ENCODE measurements around the gene ENTPD1. TPM values are rescaled to one million over a fixed set of nuclear protein-coding genes. Genes with fewer than 3 reads are reported as not detected.
"Not testable (repeated sequence)": the region's sequence is repeated elsewhere in the genome, so short reads cannot be mapped to it uniquely, and the experiment has no call there.

ENTPD1 gene
- total RNA-seq, 1 experiment from 2014 or later: 0.11 TPM

DNA sequence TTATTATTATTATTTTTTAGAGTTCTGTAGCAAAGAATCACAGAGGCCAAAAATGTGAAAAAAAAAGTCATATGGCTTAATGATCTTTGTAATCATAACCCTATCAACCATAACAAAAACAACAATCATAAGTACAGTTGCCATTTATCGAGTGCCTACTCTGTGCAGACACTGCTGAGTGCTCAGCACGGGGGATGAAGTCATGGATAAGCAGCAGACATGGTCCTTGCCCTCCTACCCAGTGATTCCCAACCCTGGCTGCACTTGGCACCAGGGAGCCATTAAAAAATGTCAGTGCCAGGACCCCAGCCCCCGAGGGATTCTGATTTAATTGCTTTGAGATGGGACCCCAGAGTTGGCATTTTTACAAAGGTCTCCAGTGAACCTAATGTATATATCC lies 38.2 kb downstream of the ENTPD1 start:
- DNase-seq (ENCODE audit: low read depth): no peak

DNA sequence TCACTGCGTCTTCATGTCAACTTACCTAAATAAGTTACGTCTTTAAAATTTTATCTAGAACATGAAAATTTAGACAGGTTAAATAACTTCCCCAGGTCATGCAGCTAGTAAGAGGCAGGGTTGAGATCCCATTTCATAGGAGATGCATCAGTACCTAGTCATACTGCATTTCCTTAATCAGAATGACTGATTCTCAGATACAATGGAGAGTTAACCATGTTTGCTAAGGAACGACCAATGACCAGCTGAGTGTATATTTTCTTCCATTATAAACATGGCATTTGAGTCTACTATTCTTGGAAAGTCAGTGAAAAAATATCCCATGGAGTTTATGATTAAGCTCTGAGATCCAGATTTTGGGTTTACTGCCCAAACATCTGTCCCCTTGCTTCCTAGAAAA lies 39.6 kb downstream of the ENTPD1 start:
- DNase-seq (ENCODE audit: low read depth): no peak

DNA sequence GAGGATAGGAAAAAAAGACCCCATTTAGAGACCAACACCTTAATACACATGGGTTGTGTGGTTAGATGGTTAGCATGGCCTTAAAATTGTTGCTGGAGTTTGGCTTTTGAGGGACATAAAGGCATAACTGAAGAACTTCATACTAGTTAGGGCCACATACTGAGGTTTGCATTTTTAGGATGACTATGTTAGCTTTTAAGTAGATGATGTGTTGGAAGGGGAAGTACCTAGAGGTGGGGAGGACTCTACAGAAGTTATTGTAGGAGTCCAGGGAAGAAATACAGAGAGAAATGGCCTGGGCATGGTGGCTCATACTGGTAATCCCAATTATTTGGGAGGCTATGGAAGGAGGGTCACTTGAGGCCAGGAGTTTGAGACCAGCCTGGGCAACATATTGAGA lies 40.5 kb downstream of the ENTPD1 start:
- no peak for DNase-seq (ENCODE audit: low read depth)

DNA sequence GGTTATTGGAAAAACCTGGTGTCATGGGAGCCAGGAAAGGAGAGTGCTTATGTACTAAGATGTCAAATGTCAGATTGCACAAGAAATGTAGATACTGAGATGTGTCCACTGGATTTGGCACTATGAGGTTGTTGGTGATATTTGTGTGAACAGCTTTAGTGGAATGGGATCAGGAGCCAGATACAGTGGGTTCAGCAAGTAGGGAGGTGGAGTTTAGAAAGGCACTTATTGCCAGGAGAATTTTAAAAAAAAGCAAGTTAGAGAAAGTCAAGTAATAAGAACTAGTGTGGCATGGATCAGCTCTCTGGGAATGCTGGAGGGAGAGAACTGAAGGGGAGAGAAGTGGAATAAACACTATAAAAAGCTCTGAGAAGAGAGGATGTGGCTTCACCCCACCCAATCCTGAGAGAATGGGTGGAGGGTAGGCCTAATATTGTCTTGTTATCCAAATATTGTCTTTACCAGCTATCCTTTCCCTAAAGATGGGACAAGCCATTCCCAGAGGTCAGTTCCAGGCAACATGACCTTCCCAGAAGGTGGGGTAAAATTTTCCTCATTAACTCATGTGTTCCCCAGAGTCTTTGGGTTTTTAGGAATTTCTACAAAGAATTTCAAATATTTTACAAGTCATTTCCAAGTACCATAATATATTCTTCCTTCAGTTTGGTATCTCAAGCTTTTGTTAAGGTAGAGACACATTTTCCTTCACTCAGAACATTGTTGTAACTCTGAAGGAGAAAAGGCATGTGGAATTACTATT lies 42.3 kb downstream of the ENTPD1 start:
- peak; percentile 15 for DNase-seq (ENCODE audit: low read depth)

DNA sequence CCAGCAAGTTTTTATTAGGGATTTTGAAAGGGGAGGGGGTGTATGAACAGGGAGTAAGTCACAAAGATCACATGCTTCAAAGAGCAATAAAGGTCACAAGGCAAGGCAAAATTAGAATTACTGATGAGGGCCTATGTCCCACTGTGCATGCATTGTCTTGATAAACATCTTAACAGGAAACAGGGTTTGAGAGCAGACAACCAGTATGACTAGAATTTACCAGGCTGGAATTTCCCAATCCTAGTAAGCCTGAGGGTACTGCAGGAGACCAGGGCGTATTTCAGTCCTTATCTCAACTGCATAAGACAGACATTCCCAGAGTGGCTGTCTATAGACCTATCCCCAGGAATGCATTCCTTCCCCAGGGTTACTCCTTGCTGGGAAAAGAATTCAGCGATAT lies 44.3 kb downstream of the ENTPD1 start:
- DNase-seq (ENCODE audit: low read depth): not testable (repeated sequence)

GRCh38 chr10:95806687-95807380 lies 50.9 kb downstream of the ENTPD1 start:
- not testable (repeated sequence) for DNase-seq (ENCODE audit: low read depth)

DNA sequence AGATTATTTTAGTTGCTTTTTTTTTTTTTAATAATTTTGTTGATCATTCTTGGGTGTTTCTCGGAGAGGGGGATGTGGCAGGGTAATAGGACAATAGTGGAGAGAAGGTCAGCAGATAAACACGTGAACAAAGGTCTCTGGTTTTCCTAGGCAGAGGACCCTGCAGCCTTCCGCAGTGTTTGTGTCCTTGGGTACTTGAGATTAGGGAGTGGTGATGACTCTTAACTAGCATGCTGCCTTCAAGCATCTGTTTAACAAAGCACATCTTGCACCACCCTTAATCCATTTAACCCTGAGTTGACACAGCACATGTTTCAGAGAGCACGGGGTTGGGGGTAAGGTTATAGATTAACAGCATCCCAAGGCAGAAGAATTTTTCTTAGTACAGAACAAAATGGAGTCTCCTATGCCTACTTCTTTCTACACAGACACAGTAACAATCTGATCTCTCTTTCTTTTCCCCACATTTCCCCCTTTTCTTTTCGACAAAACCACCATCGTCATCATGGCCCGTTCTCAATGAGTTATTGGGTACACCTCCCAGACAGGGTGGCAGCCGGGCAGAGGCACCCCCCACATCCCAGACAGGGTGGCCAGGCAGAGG lies 52.8 kb downstream of the ENTPD1 start:
- DNase-seq (ENCODE audit: low read depth): not testable (repeated sequence)

- DNase-seq (ENCODE audit: low read depth): no peak
These were observed 53.6 kb downstream of the ENTPD1 start for GRCh38 chr10:95809370-95810197.

GRCh38 chr10:95810198-95810976 lies 54.4 kb downstream of the ENTPD1 start:
- no peak for DNase-seq (ENCODE audit: low read depth)

DNA sequence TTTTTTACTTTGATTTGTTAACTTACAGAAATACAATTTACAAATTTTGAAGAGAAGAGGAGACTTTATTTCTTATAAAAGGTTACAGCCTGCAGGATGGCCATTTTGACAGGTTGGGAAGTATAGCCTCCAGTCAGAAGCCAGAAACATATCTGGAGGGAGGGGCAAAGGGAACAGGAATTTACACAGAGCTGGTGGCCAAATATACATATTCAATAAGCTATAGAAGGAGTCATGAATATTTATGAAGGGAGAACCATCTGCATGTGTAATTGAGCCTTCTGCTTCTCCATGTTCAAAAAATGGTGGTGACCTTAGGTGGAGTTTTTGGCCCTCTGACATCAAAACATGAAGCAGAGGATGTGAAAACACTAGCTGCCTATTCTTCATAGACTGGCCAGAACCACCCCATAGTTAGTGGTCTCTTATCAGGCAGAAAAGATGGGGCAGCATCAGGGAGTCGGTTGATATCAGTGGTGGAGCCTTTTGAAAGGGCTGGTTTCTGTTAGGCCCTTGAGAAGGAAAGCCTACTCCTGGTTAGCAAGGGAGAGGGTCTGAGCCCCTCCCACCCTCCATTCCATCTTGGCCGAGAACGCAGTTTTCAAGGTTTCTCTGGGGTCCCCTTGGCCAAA lies 57.2 kb downstream of the ENTPD1 start:
- no peak for DNase-seq (ENCODE audit: low read depth)

- peak; percentile 30 for DNase-seq (ENCODE audit: low read depth)
These were observed 58.2 kb downstream of the ENTPD1 start for GRCh38 chr10:95814011-95814727.

DNA sequence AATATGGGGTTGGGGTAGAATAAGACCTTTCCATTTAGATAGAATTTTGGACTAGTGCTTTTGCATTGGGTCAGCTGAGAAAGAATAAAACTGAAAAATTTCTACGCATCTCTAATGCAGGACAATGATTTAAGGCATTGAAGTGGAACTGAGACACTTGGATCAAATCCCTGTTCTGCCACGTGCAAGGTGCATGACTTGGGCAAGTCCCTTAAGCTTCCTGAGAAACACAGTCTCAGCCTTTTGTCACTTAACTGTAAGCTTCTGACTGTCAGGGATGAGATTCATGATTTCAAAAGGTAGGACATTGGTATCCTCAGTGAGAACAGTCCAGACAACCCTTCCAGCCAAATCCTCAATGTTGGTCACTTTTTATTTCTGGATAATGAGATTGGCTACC lies 59.2 kb downstream of the ENTPD1 start:
- no peak for DNase-seq (ENCODE audit: low read depth)

GRCh38 chr10:95815701-95816240 lies 59.8 kb downstream of the ENTPD1 start:
- DNase-seq (ENCODE audit: low read depth): no peak

DNA sequence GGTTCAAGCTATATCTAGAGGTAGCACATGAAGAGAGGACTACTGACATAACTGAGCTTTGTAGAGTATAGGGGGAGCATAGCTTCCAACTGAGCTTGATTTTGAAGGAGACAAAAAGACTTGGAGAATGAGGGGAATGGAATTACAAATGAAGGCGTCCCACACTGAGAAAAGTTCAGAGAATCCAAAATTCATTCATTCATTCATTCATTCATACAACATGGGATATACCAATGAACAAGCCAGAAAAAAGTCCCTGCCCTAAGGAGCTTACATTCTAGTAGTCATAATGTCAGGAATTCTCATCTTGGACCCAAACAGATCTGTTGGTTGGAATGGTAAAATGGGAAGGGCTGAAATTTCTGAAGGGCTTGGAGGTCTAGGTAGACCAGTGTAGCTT lies 62.0 kb downstream of the ENTPD1 start:
- DNase-seq (ENCODE audit: low read depth): no peak

DNA sequence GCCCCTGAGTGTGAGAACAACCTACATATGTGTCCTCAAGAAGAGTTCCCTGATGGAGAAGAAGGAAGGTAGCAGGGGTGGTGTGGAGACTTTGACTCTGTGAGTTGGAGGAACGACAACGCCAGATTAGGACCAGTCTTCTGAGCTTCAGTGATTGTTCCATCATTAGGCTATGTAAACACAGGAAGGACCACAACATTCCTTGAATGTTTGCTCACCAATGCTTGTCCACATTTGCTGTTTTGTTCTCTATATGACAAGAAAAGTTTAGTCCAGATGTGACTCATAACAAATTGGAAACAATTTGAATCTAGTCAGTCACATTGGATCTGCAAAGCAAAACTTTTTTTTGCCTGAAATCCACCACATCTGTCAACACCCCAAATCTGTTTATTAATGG lies 62.7 kb downstream of the ENTPD1 start:
- peak; percentile 82 for DNase-seq (ENCODE audit: low read depth)

- no peak for DNase-seq (ENCODE audit: low read depth)
These were observed 63.8 kb downstream of the ENTPD1 start for GRCh38 chr10:95819620-95820329.

GRCh38 chr10:95820363-95820762 lies 64.4 kb downstream of the ENTPD1 start:
- no peak for DNase-seq (ENCODE audit: low read depth)

GRCh38 chr10:95821720-95822119 lies 65.8 kb downstream of the ENTPD1 start:
- DNase-seq (ENCODE audit: low read depth): no peak

- no peak for DNase-seq (ENCODE audit: low read depth)
These were observed 74.1 kb downstream of the ENTPD1 start for GRCh38 chr10:95830044-95830443.

All from LHCN-M2 (cell line).